SK-N-SH treated with all-trans-retinoic acid at 6 μM for 48 hours (cell line): ENCODE measurements around the gene VCPKMT.
A peak's percentile ranks its signal among the peaks of the same experiment; 100 is the strongest.

Experiments used
- ATAC-seq: fragments of 200-7000 bp; cut with Tn5 transposase; 3 replicates; pipeline ENCODE4 v1.9.1; 2020; ENCODE audit warnings: mild to moderate bottlenecking, moderate library complexity
- ARNTL ChIP-seq: fragments of 450-650 bp; formaldehyde crosslinking; IDR thresholded peaks from 2 replicates; pipeline ENCODE4 v1.5.0; 2020; ENCODE audit warnings: low read depth, mild to moderate bottlenecking, moderate library complexity, borderline replicate concordance
- BACH2 ChIP-seq: fragments of 250-450 bp; sonication (Bioruptor Pico); IDR thresholded peaks from 2 replicates; pipeline ENCODE4 v1.9.0; 2021; ENCODE audit warnings: mild to moderate bottlenecking, borderline replicate concordance
- CSDC2 ChIP-seq: fragments of 250-450 bp; sonication (Bioruptor Pico); IDR thresholded peaks from 2 replicates; pipeline ENCODE4 v1.5.0; 2020; ENCODE audit warnings: mild to moderate bottlenecking, moderate library complexity
- GLIS3 ChIP-seq: fragments of 250-450 bp; sonication (Bioruptor Pico); IDR thresholded peaks from 2 replicates; pipeline ENCODE4 v1.5.0; 2020; ENCODE audit warnings: mild to moderate bottlenecking, moderate library complexity
- OSR1 ChIP-seq: fragments of 250-450 bp; sonication (Bioruptor Pico); IDR thresholded peaks from 2 replicates; pipeline ENCODE4 v1.8.0; 2022; ENCODE audit warnings: moderate library complexity, mild to moderate bottlenecking, inconsistent platforms
- PPARA ChIP-seq: fragments of 250-450 bp; sonication (Bioruptor Pico); IDR thresholded peaks from 2 replicates; pipeline ENCODE4 v1.5.0; 2020; ENCODE audit warnings: mild to moderate bottlenecking, borderline replicate concordance
- SNAI2 ChIP-seq: fragments of 250-450 bp; sonication (Bioruptor Pico); IDR thresholded peaks from 2 replicates; pipeline ENCODE4 v1.5.0; 2020; ENCODE audit warnings: mild to moderate bottlenecking, moderate library complexity
- TCF4 ChIP-seq: fragments of 250-450 bp; sonication (Bioruptor Pico); IDR thresholded peaks from 2 replicates; pipeline ENCODE4 v1.8.0; 2021; ENCODE audit warnings: mild to moderate bottlenecking, moderate library complexity, borderline replicate concordance
- TOX ChIP-seq: fragments of 250-450 bp; sonication (Bioruptor Pico); IDR thresholded peaks from 2 replicates; pipeline ENCODE4 v1.8.0; 2021; ENCODE audit warnings: mild to moderate bottlenecking, moderate library complexity, borderline replicate concordance
- ZFP3 ChIP-seq: fragments of 250-450 bp; sonication (Bioruptor Pico); IDR thresholded peaks from 2 replicates; pipeline ENCODE4 v1.5.0; 2020; ENCODE audit warnings: mild to moderate bottlenecking, moderate library complexity
- ZFP30 ChIP-seq: fragments of 450-650 bp; formaldehyde crosslinking; IDR thresholded peaks from 2 replicates; pipeline ENCODE4 v1.5.0; 2022; ENCODE audit warnings: mild to moderate bottlenecking, moderate library complexity
- ZNF565 ChIP-seq: fragments of 450-650 bp; formaldehyde crosslinking; conservative IDR thresholded peaks from 2 replicates; pipeline ENCODE4 v1.5.0; 2020; ENCODE audit warnings: low read depth, mild to moderate bottlenecking, moderate library complexity
- ZNF70 ChIP-seq: fragments of 450-650 bp; formaldehyde crosslinking; IDR thresholded peaks from 2 replicates; pipeline ENCODE4 v1.5.0; 2020; ENCODE audit warnings: mild to moderate bottlenecking, moderate library complexity
- ZNF8 ChIP-seq: fragments of 450-650 bp; formaldehyde crosslinking; IDR thresholded peaks from 2 replicates; pipeline ENCODE4 v1.5.0; 2020; ENCODE audit warnings: mild to moderate bottlenecking, moderate library complexity
- TF ChIP-seq, protein P1 (sequence below): fragments of 250-450 bp; sonication (Bioruptor Pico); IDR thresholded peaks from 2 replicates; pipeline ENCODE4 v1.5.1; 2021; ENCODE audit warnings: mild to moderate bottlenecking, moderate library complexity
- TF ChIP-seq, protein P2 (sequence below): fragments of 250-450 bp; sonication (Bioruptor Pico); IDR thresholded peaks from 2 replicates; pipeline ENCODE4 v1.8.0; 2021; ENCODE audit warnings: low read depth, mild to moderate bottlenecking, moderate library complexity, borderline replicate concordance
- TF ChIP-seq, protein P3 (sequence below): fragments of 250-450 bp; sonication (Bioruptor Pico); IDR thresholded peaks from 2 replicates; pipeline ENCODE4 v1.5.1; 2020; ENCODE audit warnings: low read depth, mild to moderate bottlenecking, moderate library complexity
- TF ChIP-seq, protein P4 (sequence below): fragments of 250-450 bp; sonication (Bioruptor Pico); IDR thresholded peaks from 2 replicates; pipeline ENCODE4 v1.5.0; 2020; ENCODE audit warnings: mild to moderate bottlenecking, moderate library complexity

VCPKMT gene

DNA sequence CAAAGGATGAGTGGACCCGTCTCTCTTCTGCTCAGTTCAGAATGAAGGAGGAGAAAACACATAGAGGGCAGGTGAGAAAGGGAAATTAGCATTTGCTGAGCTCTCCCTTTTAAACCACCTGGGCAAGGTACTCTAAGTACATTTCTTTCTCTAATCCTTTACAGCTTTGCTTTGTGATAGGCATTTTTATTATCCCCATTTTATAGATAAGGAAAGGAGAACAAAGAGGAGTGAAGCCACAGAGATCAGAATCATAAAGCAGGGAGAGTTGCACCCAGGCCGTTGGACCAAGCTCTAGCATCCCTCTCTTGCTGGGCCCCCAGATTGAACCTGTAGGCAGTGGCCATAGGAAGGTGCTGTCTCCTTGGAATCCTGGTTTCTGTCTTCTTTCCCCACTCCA, 47.0 kb downstream of the VCPKMT start (continued):
- no peak for TF ChIP-seq ZNF70 (CRISPR knock-in tag)

DNA sequence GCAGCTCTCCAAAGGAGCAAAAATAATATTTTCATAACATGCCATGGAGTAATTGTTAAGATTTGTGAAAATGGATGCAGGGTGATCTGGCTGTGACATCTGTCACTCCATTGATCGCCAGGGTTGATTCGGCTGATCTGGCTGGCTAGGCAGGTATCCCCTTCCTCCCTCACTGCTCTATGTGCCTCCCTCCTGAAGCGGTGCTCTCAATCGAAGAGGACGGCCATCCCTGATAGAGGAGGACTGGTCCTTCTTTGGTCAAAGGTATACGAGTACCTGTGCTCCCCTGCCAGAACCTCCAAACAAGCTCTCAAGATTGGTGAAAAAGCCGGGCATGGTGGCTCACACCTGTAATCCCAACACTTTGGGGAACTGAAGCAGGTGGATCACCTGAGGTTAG, 47.9 kb downstream of the VCPKMT start:
- ATAC-seq = no peak
- TF ChIP-seq ZNF565 (CRISPR knock-in tag) (no peak), ZNF70 (CRISPR knock-in tag) (no peak), ARNTL (CRISPR knock-in tag) (no peak), ZFP3 (CRISPR knock-in tag) (no peak), SNAI2 (CRISPR knock-in tag) (no peak), ZFP30 (CRISPR knock-in tag) (no peak), GLIS3 (CRISPR knock-in tag) (no peak), ZNF8 (CRISPR knock-in tag) (no peak), TOX (CRISPR knock-in tag) (no peak), CSDC2 (CRISPR knock-in tag) (no peak), OSR1 (CRISPR knock-in tag) (no peak), TCF4 (CRISPR knock-in tag) (no peak), BACH2 (CRISPR knock-in tag) (no peak), PPARA (CRISPR knock-in tag) (no peak)
- TF ChIP-seq, protein P1, sequence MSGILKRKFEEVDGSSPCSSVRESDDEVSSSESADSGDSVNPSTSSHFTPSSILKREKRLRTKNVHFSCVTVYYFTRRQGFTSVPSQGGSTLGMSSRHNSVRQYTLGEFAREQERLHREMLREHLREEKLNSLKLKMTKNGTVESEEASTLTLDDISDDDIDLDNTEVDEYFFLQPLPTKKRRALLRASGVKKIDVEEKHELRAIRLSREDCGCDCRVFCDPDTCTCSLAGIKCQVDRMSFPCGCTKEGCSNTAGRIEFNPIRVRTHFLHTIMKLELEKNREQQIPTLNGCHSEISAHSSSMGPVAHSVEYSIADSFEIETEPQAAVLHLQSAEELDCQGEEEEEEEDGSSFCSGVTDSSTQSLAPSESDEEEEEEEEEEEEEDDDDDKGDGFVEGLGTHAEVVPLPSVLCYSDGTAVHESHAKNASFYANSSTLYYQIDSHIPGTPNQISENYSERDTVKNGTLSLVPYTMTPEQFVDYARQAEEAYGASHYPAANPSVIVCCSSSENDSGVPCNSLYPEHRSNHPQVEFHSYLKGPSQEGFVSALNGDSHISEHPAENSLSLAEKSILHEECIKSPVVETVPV = no peak
- TF ChIP-seq, protein P2, sequence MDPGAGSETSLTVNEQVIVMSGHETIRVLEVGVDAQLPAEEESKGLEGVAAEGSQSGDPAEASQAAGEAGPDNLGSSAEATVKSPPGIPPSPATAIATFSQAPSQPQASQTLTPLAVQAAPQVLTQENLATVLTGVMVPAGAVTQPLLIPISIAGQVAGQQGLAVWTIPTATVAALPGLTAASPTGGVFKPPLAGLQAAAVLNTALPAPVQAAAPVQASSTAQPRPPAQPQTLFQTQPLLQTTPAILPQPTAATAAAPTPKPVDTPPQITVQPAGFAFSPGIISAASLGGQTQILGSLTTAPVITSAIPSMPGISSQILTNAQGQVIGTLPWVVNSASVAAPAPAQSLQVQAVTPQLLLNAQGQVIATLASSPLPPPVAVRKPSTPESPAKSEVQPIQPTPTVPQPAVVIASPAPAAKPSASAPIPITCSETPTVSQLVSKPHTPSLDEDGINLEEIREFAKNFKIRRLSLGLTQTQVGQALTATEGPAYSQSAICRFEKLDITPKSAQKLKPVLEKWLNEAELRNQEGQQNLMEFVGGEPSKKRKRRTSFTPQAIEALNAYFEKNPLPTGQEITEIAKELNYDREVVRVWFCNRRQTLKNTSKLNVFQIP = no peak
- TF ChIP-seq, all 23 proteins: peak for 0

DNA sequence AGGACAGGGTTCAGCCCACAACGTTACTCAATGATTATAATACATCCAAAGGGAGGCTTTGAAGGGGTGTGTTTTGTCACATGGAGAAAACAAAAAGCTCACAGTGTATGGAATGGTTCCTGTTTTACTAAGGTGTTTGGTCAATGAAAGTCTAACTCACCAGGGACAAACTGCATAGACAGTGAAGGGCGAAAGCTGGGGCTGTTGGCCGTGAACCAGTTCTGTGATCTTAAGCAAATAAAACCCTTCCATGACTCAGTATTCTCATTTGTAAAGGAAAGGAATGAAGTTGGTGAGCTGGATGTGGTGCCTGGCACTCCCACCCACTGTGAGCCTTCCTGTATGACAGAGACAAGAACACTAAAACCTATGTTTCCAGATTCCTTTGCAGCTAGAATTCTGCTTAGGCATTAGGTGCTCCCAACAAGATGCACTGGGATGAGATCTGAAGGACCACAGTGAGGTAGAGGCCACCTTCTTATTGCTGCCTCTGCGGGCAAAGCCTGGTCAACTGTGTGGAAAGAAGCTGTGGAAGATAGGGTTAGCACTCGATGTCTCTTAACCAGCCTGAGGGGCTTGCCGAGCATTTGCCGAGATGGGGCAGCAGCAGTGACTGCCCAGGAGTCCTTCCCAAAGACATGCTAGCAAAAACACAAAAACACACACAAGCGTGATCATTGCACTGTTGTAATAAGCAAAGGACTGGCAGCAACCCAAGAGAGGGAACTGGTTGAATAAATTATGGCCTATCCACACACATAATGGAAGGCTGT, 48.5 kb downstream of the VCPKMT start:
- 0 out of 3 replicates have a peak, but pooled peaks have one; percentile 30 for ATAC-seq
- TF ChIP-seq, protein P3, sequence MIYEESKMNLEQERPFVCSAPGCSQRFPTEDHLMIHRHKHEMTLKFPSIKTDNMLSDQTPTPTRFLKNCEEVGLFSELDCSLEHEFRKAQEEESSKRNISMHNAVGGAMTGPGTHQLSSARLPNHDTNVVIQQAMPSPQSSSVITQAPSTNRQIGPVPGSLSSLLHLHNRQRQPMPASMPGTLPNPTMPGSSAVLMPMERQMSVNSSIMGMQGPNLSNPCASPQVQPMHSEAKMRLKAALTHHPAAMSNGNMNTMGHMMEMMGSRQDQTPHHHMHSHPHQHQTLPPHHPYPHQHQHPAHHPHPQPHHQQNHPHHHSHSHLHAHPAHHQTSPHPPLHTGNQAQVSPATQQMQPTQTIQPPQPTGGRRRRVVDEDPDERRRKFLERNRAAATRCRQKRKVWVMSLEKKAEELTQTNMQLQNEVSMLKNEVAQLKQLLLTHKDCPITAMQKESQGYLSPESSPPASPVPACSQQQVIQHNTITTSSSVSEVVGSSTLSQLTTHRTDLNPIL (CRISPR knock-in tag) = no peak
- TF ChIP-seq OSR1 (CRISPR knock-in tag) = no peak
- no peak for TF ChIP-seq PPARA (CRISPR knock-in tag)
- TF ChIP-seq ZFP3 (CRISPR knock-in tag) = no peak
- TF ChIP-seq ZFP30 (CRISPR knock-in tag) = no peak
- TF ChIP-seq ZNF70 (CRISPR knock-in tag) = no peak
- TF ChIP-seq BACH2 (CRISPR knock-in tag) = no peak
- TF ChIP-seq ZNF565 (CRISPR knock-in tag) = no peak
- TF ChIP-seq, protein P4, sequence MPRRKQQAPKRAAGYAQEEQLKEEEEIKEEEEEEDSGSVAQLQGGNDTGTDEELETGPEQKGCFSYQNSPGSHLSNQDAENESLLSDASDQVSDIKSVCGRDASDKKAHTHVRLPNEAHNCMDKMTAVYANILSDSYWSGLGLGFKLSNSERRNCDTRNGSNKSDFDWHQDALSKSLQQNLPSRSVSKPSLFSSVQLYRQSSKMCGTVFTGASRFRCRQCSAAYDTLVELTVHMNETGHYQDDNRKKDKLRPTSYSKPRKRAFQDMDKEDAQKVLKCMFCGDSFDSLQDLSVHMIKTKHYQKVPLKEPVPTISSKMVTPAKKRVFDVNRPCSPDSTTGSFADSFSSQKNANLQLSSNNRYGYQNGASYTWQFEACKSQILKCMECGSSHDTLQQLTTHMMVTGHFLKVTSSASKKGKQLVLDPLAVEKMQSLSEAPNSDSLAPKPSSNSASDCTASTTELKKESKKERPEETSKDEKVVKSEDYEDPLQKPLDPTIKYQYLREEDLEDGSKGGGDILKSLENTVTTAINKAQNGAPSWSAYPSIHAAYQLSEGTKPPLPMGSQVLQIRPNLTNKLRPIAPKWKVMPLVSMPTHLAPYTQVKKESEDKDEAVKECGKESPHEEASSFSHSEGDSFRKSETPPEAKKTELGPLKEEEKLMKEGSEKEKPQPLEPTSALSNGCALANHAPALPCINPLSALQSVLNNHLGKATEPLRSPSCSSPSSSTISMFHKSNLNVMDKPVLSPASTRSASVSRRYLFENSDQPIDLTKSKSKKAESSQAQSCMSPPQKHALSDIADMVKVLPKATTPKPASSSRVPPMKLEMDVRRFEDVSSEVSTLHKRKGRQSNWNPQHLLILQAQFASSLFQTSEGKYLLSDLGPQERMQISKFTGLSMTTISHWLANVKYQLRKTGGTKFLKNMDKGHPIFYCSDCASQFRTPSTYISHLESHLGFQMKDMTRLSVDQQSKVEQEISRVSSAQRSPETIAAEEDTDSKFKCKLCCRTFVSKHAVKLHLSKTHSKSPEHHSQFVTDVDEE (CRISPR knock-in tag) = no peak
- TF ChIP-seq, protein P1 = no peak
- no peak for TF ChIP-seq CSDC2 (CRISPR knock-in tag)
